Adrenal gland (tissue), 5 donors: ENCODE results near the gene TOR1B.

Source experiments
- CTCF ChIP-seq, 6 experiments: fragments of 450-650 bp in 4 of 6; fragments of 200-600 bp in 2 of 6; sonication (generic) in 1 of 6; IDR thresholded peaks; 1 replicate in 5 of 6; 2 replicates in 1 of 6; pipeline versions ENCODE4 v1.5.1 to v1.8.0; 2016 to 2021; ENCODE audit warnings: antibody characterized with exemption in 6 of 6, mild to moderate bottlenecking in 2 of 6, moderate library complexity in 1 of 6
- POLR2A ChIP-seq, 2 donors: fragments of 450-650 bp; IDR thresholded peaks; one replicate each; pipeline ENCODE4 v1.6.1; 2017; ENCODE audit warnings: antibody characterized with exemption in 2 of 2, mild to moderate bottlenecking in 2 of 2, moderate library complexity in 1 of 2
- donor health status: DM: no; HTN: no; CAD: no.

- no peak for TF ChIP-seq CTCF (IDR thresholded peaks at IDR 0.05)
- TF ChIP-seq POLR2A (IDR thresholded peaks at IDR 0.05) = peak; percentile 92 to 95
These were observed 32.3 kb downstream of the TOR1B start, which contains the start of the genes C9orf78 and USP20 for GRCh38 chr9:129835128-129835859.
